ENCODE data around the gene FLNA.

- no peak for TF ChIP-seq CTCF (IDR thresholded peaks at IDR 0.05)
- TF ChIP-seq POLR2A (IDR thresholded peaks at IDR 0.05): no peak
- no peak for TF ChIP-seq POLR2AphosphoS5 (IDR thresholded peaks at IDR 0.05)
Measured at GRCh38 chrX:154420402-154420756, 45.9 kb upstream of the FLNA start.

Data from breast epithelium (tissue), 3 donors.